GM12872 (cell line): ENCODE results near the gene FUT8.

Source experiments
- CTCF ChIP-seq: IDR thresholded peaks from 3 replicates; pipeline ENCODE4 v1.5.1; 2011; ENCODE audit warnings: low read depth, mild to moderate bottlenecking, low read length, moderate library complexity; ENCODE audit not compliant: insufficient read depth

FUT8 gene

DNA sequence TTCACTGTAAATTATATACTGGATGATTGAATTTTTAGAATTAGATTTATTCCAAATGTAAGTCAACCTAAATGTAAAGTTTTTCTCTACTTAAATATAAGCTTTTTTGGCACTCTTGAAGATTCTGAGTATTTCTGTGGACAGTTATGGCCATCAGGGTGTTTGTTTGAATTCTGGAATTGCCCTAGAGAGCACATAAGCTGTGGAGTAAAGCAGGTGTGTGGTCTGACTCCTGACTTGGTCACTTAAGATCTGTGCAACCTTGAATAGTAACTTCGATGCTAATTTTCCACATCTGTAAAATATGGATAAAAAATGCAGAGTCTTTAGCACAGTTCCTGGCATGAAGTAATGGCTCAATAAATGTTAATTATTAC lies 64.4 kb downstream of the FUT8 start:
- TF ChIP-seq CTCF, result no peak

DNA sequence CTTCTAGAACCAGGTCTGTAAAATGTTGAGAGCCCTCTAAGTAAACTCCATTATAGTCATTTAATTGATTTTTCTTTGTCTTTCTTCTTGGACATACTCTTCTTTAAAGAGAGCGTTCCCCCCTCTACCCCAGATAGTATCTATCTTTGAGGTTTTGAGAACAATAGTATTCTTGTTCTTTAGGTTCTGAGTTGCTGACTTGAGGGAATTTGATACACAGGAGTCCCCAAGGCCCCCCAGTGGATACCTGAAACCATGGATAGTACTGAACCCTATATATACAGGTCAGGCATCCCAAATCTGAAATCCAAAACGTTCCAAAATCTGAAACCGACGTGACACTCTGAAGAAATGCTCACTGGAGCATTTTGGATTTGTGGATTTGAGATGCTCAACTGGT lies 65.5 kb downstream of the FUT8 start:
- no peak for TF ChIP-seq CTCF

DNA sequence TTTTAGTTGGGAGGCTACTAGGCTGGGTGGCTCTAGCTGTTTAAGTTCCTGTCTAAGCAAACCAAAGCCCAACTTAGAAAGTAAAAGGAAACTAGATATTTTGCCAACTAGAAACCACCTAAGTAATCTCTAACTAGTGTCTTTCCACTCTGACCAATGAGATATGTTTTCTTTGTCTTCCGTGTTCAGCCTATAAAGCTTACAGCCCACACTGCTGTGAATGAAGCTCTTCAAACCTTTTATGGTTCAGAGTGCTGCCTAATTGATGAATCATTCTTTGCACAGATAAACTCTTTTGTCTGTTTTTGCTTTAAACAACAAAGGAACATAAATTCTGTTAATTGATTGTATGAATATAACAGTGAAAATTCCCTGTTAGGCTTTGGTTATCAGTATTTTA lies 66.1 kb downstream of the FUT8 start:
- no peak for TF ChIP-seq CTCF

DNA sequence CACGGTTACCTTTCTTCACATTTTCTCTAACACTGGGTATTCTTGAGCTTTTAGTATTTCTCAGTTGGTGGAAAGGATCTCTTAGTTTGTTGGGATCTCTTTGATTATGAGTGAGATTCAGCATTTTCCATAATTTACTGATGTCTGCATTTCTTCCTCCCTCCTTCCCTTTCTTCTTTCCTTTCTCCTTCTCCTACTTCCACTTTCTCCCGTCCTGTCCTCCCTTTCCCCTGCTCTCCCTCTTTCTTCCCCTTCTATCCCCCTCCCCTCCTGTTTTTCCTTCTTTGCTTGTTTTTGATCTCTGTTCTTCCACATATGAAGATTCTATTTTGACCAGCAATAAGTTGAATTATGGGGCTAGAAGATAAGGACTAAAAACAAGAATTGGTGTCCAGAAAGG lies 66.9 kb downstream of the FUT8 start:
- TF ChIP-seq CTCF, result no peak

DNA sequence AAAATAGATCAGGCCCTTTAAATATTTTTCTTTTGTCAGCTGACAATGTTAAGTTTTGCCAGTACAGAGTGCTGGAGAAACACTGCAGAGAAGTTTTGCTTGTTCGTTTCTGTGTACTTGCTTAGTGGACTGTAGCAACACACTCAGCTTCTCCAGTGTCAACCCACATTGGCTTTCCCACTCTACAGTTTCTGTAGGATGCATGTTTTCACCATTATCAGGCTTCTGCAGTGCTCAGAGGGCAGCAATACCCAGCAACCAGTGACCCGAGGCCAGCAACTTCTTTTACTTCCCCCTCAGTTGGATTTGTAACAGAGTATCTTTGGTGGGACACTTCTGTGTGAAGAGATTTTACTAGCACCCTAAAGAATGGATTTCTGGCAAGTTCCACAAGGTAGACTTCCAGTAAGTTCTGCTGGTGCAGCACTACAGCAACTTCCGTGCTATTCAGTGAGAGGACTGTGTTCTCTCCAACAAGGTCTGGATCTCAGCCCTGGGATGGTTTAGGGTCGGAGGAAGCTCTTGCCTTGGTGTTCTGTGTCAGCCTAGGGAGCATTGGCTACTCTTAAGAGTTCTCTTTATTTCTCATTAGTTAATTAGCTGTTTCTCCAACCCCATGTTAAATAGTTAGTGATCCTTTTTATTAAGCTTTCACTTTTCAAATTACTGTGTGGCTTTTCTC lies 70.4 kb downstream of the FUT8 start:
- no peak for TF ChIP-seq CTCF

- no peak for TF ChIP-seq CTCF
Observed at GRCh38 chr14:65483647-65484046, 71.1 kb downstream of the FUT8 start.

DNA sequence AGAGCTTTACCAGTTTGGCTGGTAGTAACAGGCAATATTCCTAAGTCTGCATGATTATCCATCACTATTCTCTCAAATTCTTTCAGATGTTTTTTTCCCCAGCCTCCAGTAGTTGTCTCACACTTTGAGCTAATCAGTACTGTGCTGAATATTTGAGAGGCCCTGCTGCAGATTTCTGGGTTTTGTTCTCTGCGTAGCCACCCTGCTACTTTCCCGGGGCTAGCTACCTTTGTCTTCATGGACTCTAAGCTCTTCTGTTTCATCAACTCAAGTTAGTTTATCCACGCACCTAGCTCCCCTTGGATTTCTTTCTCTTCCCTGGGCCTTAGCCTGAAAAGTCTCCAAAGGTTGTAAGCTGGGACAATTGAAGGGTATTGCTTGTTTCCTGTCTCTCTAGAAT lies 73.0 kb downstream of the FUT8 start:
- no peak for TF ChIP-seq CTCF
